Endometrial microvascular endothelial cells (primary cell): ENCODE data around the gene TRIM65. TPM values are rescaled to one million over a fixed set of nuclear protein-coding genes. Genes with fewer than 3 reads are reported as not detected.

Experiments
- in situ Hi-C: cut with HindIII; loops from 2 replicates; pipeline ENCODE4 v1.10.0; 2017; ENCODE audit warnings: low sequenced_read_pairs, low pct_unique_long_range_greater_than_20kb; ENCODE audit errors: inconsistent ontology term
- total RNA-seq: library from RNA; depleted of rRNA; stranded (reverse); fragments of >200 nt; gene quantifications from one replicate; pipeline ENCODE4 v1.2.3, GENCODE V29; 2015; ENCODE audit errors: inconsistent ontology term

The TRIM65 gene
- total RNA-seq, 1 donor from 2014 or later: 26.3 TPM

DNA sequence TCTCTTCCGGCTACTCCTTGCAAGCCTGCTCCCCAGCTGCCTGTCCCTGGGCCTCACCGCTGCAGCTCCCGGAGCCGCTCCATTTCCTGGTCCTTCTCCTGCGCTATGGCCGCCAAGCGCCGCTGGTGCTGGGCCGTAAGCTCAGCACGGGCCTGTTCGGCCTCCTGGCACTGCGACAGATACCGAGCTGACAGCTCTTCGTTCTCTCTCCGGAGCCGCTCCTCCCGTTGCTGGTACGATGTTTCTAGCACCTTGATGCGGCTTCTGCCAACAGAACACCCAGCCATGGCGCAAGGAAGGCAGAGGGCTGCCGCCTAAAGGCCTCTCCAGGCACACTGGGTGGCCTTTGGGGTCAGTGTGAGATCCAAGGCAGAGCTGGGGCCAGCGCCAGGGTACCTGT lies 22.9 kb upstream of the TRIM65 start:
- in situ Hi-C loops: no loop called here

DNA sequence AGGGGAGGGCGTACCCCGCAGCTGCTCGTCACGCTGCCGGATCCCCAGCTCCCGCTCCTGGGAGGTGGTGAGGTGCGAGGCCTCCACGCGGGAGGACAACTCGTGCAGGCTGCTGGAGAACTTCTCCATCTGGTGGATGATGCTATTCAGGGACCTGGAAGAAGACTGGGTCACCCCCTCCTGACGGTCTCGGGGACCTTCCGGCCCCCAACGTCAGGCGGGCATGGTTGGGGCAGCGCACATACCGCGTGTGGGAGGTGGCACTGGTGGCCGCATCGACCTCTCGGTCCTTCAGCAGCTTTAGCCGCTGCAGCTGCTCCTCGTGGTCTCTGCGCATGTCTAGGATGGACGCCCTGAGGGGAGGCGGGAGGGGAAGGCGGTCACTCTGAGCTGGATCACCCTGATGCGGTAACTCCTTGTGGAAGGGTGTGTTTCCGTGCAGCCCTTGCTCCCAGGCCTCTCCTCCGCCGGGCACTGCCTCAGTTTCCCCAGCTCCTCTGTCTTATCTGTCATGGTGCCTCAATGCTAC lies 21.2 kb upstream of the TRIM65 start:
- in situ Hi-C loops: no loop called here

DNA sequence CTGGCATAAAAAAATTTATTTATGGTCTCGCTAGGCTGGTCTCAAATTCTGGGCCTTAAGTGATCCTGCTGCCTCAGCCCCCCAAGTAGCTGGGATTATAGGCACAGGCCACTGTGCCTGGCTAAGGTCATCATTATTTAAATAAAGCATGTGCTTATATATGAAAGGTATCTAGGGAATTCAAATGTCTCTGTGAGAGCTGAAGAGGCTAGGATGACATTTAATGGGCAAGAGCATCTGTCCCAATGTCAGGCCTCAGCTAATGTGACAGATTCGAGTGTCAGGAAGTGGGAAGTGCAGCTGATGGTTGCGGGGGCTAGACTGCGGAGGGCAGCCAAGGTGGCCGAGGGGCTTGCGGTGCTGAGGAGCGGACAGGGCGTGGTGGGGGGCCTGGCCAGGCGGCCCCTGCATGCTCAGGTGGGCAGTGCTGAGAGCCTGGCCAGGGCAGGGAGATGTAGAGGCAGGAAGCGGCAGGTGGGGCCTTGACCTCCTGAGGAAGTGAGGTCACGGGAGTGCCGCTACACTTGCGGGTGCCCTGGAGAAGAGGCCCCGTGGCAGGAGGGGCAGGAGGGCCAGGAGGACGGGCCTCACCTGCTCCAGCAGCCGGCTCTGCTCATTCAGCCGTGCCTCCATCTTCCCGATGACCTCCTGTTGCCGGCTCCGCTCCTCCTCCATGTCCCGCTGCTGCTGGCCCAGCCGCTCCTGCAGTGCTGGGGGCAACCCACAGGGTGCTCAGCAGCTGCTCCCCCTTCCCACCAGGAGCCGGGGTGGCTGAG lies 20.6 kb upstream of the TRIM65 start:
- in situ Hi-C loops: no loop called here

DNA sequence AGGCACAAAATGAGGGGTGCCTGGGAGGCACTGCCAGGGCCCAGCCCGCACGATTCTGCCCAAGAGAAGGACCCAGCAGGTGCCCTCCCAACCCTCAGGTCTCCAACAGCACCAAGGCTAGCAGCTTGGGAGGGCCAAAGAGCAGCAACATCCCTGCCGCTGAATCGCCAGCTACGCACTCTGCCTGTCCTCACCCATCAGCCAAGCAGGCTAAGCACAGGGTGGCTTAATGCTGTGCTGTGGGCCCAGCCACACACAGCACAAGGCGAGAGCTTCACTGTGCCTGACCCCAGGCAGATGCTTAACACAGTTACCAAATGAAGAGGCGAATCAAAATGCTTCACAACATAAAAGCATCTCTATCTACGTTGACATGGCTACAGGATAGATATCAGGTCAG lies 18.5 kb upstream of the TRIM65 start:
- in situ Hi-C loops: no loop called here

DNA sequence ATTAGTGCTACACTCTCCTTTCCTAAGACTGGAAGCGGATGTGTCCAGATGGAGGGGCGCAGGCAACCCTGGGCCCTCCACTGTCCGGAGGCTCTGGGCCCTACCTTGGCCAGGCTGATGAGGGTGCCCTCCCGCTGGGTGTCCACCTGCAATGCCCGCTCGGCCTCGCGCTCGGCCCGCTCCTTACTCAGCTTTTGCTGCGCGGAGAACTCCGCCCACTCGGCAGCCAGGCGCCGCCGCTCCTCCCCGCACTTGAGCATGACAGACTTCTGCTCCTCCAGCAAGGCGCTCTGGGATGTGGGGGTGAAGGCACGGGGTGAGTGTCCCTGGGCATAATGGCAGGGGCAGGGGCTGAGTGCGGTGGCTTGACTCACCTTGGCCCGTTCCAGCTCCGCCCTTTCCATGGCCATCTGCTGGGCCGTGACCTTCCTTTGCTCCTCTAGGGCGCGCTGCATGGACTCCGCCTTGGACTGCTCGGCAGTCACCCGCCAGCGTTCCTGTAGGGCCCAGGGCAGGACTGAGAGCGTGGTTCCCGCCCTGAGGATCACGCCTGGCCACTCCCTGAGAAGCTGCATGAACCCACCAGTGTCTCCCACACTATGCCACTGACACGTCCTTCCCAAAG lies 18.0 kb upstream of the TRIM65 start:
- in situ Hi-C loops: no loop called here

DNA sequence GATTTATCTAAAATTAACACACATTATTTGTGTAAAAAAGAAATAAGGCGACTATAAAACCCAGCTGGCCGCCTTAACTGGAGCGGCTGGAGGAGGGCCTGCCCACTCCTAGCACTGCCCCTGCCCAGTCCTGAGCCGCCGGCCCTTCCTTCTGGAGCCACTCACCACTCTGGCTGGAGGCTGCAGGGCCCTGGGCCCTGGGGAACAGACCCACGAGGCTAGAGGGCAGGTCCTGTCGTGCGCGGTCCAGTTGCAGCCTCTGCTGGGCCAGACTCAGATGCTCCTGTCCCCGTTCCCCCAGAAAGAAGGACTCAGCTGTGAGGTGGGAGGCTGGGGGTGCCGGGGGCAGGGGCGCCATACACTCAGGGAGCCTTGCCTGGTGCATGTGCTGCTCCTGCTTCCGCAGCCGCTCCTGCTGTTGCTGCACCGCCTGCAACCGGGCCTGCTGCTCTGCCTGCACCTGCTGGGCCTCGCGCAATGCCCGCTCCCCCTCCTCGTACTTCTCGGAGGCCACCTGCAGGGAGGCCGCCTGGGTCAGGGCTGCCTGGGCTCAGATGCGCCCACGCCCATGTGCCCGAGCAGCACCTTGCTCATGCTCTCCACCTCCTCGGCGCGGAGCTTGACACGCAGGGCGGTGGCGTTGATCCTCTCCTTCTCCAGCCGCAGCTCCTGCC lies 16.9 kb upstream of the TRIM65 start:
- in situ Hi-C loops: no loop called here

DNA sequence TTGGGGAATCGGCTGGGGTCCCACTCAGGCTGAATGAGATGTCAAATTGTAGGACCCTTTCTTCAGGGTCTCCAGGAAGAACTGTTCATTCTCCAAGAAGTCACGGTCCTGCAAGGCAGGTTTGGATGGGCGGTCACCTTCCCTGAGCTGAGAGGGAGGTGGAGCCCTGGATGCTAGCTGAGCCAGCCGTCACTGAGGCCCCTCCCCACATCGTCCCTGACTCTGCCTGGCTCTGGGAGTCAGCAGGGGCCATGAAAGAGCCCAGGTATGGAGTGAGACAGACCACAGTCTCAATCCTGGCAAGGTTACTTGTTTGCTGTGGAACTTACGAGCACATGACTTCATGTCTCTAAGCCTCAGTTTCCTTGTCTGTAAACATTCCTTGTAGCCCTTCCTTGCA lies 13.9 kb upstream of the TRIM65 start:
- in situ Hi-C loops: no loop called here

DNA sequence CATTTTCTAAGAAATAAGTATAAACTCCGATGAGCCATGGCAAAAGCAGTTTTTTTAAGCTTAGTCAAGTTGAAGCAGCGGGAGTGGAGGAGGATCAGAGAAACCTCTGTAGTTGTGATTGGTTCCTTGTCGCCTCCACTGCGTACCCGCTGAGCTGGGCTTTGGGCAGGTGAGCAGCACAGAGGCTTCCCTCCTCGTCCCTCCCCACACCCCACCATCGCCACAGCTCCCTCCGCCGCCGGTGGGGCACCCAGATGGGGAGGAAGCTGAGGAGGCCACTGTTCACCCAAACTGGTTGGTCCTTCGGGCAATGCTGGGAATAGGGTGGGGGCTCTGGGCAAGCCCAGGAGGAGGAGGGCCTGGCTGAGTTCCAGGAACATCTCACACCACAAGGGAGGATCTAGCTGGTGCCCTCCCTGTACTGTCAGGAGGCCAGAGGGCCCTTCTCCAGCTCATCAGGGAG lies 13.1 kb upstream of the TRIM65 start:
- in situ Hi-C loops: no loop called here

DNA sequence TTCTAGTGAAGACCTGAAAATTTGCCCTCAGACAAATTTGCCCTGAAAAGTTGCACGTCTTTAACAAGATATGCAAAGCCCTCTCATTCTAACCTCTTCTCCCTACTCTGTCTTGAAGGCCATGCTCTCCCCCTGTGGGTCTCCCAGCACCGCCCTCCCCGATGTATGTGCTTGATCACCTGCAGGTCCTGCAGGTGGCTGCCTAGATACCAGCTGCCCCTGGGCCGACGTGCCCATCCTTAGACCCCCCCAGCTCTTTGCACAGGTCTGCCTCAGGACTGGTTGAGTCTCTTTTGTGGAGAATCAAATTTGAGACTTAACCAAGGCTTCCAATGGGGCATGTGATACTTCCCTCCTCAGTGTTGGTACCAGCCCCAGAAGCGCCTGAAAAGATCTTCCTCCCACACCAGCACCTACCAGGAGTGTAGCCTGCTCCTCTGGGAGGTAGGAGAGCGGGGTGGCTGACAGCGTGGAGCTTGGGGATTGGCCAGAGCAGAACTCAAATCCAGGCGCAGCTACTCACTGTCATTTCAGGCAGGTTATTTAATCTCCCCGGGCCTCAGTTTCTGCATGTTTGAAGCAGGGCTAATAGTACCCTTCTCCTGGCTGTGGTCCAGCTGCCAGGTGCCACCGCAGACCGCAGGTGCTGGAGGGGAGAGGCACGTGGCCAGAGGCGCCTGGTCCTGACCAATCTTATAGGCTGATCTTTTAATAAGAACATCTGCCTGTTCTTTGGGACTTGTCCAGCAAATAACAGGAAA lies 12.5 kb upstream of the TRIM65 start:
- in situ Hi-C loops: no loop called here

DNA sequence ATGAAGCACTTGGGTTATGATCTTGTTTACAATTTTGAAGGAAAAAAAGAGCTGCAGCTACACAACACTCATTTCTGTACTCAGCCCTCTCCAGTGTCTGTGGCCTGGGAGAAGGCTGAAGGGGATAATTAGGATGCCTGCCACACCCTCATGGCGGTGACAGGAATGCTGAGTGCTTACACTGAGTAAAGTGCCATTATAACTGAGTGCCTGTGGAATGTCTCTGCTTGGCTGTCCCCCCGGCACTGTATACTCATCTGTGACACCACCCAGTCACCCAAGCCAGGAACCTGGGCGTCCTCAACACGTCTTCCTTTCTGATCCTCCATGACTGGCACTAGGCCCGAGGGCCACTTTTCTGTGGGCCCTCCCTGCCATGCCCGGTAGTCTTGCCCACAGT lies 11.4 kb upstream of the TRIM65 start:
- in situ Hi-C loops: no loop called here

DNA sequence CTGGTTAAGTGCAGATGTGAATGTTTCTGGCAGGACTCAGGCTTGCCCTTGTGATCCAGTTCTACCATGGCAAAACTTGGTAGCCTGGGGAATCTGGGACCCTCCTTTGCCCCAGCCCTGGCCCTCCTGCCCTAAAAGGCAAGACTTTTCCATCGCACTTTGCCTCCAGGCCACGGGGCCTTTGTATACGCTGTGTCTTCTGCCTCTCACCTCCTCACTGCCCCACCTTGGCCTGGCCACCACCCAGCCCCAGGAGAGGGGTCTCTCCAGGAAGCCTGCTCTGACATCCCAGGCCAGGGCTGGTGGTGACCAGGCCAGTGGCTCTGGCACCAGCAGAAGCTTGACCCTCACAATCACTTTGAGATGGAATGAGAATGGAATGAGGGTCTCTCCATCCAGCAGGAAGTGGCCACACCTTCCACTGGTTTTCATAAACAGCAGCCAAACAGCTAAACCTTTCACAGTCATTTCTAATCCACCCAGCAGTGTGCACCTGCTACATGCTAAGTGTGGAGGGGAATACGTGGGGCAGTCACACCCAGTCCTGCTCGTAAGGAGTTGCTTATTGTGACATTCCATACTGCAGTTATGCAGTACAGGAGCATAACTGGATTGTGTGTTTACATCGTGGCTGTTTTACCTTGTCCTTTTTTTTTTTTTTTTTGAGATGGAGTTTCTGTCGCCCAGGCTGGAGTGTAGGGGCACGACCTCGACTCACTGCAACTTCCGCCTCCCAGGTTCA lies 9.6 kb upstream of the TRIM65 start:
- in situ Hi-C loops: no loop called here

DNA sequence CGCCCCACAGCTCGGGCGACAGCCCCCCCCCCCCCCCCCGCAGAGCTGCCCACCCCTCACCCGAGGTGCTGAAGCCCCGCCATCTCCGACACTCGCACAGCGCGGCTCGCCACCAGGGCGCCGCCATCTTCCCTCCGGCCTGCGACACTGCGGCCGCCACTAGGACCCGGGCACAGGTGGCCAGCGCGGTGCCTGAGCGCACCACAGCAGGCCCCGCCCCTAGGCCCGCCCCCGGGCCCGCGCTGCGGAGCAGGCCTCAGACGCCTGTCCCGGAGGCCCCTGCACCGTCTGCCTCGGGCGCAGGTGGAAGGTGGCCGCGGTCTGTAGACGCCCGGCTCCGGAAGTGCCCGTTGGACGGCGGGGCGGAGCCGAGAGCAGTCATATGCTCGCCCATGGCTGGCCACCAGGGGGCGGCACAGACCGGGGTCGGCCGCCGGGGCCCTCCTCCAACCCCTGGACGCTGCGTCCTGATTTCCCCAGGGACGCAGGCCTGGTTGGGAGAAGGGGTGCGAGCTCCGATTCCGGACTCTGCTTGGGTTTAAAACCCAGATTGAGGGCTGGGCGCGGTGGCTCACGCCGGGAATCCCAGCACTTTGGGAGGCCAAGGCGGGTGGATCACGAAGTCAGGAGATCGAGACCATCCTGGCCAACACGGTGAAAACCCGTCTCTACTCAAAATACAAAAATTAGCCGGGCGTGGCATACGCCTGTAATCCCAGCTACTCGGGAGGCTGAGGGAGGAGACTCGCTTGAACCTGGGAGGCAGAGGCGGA lies 8.2 kb upstream of the TRIM65 start, which contains the start of gene MRPL38:
TSS of gene MRPL38 (minus strand) at position 136 of the 773 bp plus-strand sequence. CDS start at position 127, 9 bp downstream.
- in situ Hi-C loops: no loop called here

DNA sequence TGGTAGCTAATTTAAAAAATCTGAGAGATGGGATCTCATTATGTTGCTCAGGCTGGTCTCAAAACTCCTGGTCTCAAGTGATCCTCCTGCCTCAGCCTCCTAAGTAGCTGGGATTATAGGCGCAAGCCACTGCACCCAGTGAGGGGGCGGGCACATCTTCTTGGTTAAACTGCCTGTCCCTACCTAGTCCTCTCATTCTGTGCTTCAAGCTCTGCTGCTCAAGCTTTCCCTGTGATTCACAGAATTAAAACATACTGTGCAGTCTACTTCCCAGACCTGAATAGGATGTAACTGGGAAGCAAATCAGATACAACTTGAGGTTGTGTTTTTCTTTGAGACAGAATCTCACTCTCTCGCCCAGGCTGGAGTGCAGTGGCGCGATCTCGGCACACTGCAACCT lies 5.7 kb upstream of the TRIM65 start:
- in situ Hi-C loops: no loop called here

DNA sequence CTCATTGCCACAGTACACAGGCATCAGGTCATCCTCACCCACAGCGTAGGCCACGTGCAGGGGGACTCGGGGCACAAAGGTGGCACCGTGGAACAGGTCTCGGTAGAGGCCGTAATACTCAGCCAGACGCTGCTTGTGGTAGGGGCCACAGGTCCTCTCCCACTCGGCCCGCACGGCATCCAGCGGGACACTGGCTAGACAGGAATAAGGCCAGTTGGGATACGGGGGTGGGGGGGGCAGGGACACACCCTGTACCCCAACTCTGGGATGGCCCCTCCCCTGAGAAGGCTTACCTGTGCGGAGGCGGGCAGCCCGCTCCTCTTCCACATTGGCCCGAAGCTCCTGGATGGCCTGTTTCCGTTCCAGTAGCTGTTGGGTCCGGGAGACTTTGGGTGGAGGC lies 5.0 kb upstream of the TRIM65 start:
- in situ Hi-C loops: no loop called here

DNA sequence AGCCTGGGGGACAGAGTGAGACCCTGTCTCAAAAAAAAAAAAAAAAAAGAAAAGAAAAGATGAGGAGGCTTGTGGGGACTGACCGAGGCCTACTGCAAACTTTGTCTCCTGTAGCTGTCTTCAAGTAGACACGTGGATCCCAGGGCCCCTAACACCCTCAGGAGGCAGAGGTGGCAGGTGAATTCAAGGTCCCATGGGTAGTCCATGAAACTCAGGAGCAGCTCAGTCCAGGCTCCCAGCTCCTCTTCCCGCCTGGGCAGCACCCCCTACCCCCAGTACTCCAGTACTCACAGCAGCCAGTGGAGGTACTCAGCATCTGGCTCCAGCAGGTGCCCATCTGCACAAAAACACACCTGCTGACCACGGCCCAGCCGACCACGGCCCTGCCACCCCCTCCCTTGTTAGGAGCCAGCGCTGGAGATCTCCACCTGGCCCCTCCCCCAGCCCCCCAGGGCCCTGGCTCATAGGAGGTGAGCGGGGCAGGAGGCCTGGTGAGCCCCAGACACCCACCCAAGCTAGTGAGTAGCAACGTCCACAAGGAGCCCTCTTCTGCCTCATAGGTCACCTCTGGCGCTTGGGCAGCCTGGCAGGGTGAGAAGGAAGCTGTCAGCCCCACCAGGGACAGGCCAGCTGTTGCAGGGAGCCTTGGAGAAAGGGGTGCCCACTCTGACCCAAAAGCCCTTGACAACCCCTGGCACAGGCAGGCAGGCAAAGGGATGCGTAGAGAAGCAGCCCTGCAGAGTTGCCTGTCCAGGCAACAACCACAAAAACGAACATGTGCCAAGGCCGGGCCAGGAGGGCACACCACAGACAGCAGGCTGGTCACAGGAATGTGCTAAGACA lies 4.2 kb upstream of the TRIM65 start:
- in situ Hi-C loops: no loop called here

DNA sequence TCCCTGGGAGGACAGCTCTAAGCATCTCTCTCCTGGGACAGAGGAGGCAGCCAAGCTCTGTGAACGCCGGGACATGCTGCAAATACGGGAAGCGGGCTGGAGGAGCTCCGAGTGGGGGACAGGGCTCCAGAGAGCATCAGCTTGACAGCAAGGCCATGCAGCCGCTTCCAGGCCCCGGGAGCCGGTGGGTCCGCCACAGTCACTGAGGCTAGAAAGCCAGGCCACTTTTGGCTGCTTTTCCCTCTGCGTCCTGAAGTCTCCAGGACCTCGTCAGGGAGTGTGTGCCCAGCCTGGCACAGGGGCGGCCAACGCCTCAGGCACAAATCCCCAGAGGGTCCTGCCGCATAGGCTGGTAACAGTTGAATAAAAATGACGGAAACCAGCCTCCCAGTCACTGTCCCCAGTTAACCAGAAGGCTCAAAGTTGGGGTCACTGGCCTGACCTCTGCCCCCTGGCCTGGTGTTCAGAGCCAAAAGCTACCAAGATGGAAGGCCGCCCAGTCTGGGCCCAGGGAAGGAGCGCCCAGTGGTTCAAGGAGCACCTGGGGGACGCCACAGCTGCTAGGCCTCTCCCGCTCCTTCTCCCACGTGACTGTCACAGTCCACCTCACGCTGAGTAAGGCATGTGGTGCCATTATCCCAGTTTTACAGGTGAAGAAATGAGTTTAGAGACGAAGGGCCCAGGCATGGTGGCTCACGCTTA lies 3.2 kb upstream of the TRIM65 start:
- in situ Hi-C loops: no loop called here
